HepG2 (cell line): ENCODE data around the gene TMEM269. TPM values are rescaled to one million over a fixed set of nuclear protein-coding genes. Genes with fewer than 3 reads are reported as not detected.

Experiments
- BCL3 ChIP-seq: sonication (generic); formaldehyde crosslinking; IDR thresholded peaks from 2 replicates; pipeline ENCODE4 v1.5.1; 2020; ENCODE audit warnings: mild to moderate bottlenecking, missing genetic modification reagents, moderate library complexity
- GATAD1 ChIP-seq: IDR thresholded peaks from 2 replicates; pipeline ENCODE4 v1.6.1; 2016; ENCODE audit warnings: missing genetic modification reagents, missing compliant biosample characterization
- GZF1 ChIP-seq: sonication (generic); formaldehyde crosslinking; IDR thresholded peaks from 2 replicates; pipeline ENCODE4 v1.5.1; 2020; ENCODE audit warnings: mild to moderate bottlenecking, missing genetic modification reagents
- HIC2 ChIP-seq: sonication (generic); formaldehyde crosslinking; IDR thresholded peaks from 2 replicates; pipeline ENCODE4 v1.9.0; 2022; ENCODE audit warnings: low read depth, missing genetic modification reagents
- HMG20A ChIP-seq: IDR thresholded peaks from 2 replicates; pipeline ENCODE4 v1.6.1; 2016; ENCODE audit warnings: borderline replicate concordance
- MYNN ChIP-seq: sonication (generic); formaldehyde crosslinking; IDR thresholded peaks from 2 replicates; pipeline ENCODE4 v1.4.0; 2020; ENCODE audit warnings: mild to moderate bottlenecking, low read depth, missing genetic modification reagents
- NAIF1 ChIP-seq: sonication (generic); formaldehyde crosslinking; IDR thresholded peaks from 2 replicates; pipeline ENCODE4 v1.5.0; 2020; ENCODE audit warnings: mild to moderate bottlenecking, missing genetic modification reagents, borderline replicate concordance
- PHF8 ChIP-seq: sonication (generic); formaldehyde crosslinking; IDR thresholded peaks from 2 replicates; pipeline ENCODE4 v1.5.0; 2020; ENCODE audit warnings: missing genetic modification reagents
- PLSCR1 ChIP-seq: sonication (generic); formaldehyde crosslinking; IDR thresholded peaks from 2 replicates; pipeline ENCODE4 v1.5.0; 2020; ENCODE audit warnings: missing genetic modification reagents, mild to moderate bottlenecking, borderline replicate concordance
- TAF15 ChIP-seq: fragments of 200-400 bp; formaldehyde crosslinking; IDR thresholded peaks from one replicate; pipeline ENCODE4 v1.6.1; 2018; ENCODE audit warnings: mild to moderate bottlenecking, low read depth, low read length; ENCODE audit not compliant: poor library complexity, severe bottlenecking
- TFAP4 ChIP-seq: sonication (generic); IDR thresholded peaks from 2 replicates; pipeline ENCODE4 v1.6.1; 2016; ENCODE audit warnings: low read depth, borderline replicate concordance
- ZBED4 ChIP-seq: sonication (generic); formaldehyde crosslinking; IDR thresholded peaks from 2 replicates; pipeline ENCODE4 v1.4.0; 2020; ENCODE audit warnings: missing genetic modification reagents, borderline replicate concordance
- ZBTB20 ChIP-seq: sonication (generic); formaldehyde crosslinking; IDR thresholded peaks from 2 replicates; pipeline ENCODE4 v1.8.1; 2023; ENCODE audit warnings: missing genetic modification reagents, low read depth, mild to moderate bottlenecking, borderline replicate concordance
- ZBTB3 ChIP-seq: sonication (generic); formaldehyde crosslinking; IDR thresholded peaks from 2 replicates; pipeline ENCODE4 v1.4.0; 2020; ENCODE audit warnings: low read depth, mild to moderate bottlenecking, moderate library complexity, missing genetic modification reagents, borderline replicate concordance
- ZFAT ChIP-seq: sonication (generic); formaldehyde crosslinking; conservative IDR thresholded peaks from 2 replicates; pipeline ENCODE4 v1.8.1; 2023; ENCODE audit warnings: missing genetic modification reagents, inconsistent platforms
- ZFP90 ChIP-seq: sonication (generic); formaldehyde crosslinking; IDR thresholded peaks from 2 replicates; pipeline ENCODE4 v1.8.0; 2022; ENCODE audit warnings: missing genetic modification reagents, mild to moderate bottlenecking, inconsistent platforms, borderline replicate concordance
- ZMAT3 ChIP-seq: sonication (generic); formaldehyde crosslinking; conservative IDR thresholded peaks from 2 replicates; pipeline ENCODE4 v1.7.0; 2021; ENCODE audit warnings: missing genetic modification reagents
- ZNF138 ChIP-seq: sonication (generic); formaldehyde crosslinking; IDR thresholded peaks from 2 replicates; pipeline ENCODE4 v1.5.0; 2020; ENCODE audit warnings: mild to moderate bottlenecking, low read depth, missing genetic modification reagents
- ZNF563 ChIP-seq: sonication (generic); formaldehyde crosslinking; IDR thresholded peaks from 2 replicates; pipeline ENCODE4 v1.8.0; 2022; ENCODE audit warnings: mild to moderate bottlenecking, moderate library complexity, missing genetic modification reagents
- ZNF720 ChIP-seq: sonication (generic); formaldehyde crosslinking; IDR thresholded peaks from 2 replicates; pipeline ENCODE4 v1.4.0; 2020; ENCODE audit warnings: missing genetic modification reagents
- polyA plus RNA-seq, 8 experiments: library from polyadenylated mRNA; depleted of rRNA in 3 of 8; stranded (reverse) in 7 of 8; unstranded in 1 of 8; fragments of >200 nt; fragmentation: Illumina TruSeq in 4 of 8; extraction: Trizol in 4 of 8; gene quantifications; 2 replicates each; pipeline versions ENCODE4 v1.2.1 to v1.2.3, GENCODE V29; 2011 to 2016; ENCODE audit warnings: low read depth in 4 of 8, missing spikeins in 1 of 8, mixed read lengths in 1 of 8; ENCODE audit not compliant: insufficient read depth in 1 of 8
- total RNA-seq, 5 experiments: library from RNA; depleted of rRNA; stranded (reverse); fragments of >200 nt; fragmentation: Illumina TruSeq; extraction: Trizol; gene quantifications; 2 replicates each; pipeline ENCODE4 v1.2.3, GENCODE V29; 2016; ENCODE audit warnings: low read depth in 1 of 5

TMEM269 gene
- total and polyA plus RNA-seq, 2 of the 13 experiments (the other 11 are each of a cell fraction or from before 2014, with no cell fraction given) = 0.15 to 0.21 TPM

- TF ChIP-seq HIC2 (no peak), ZBED4 (CRISPR knock-in tag) (peak; percentile 49; the same call in 1 of the 2 replicates), ZNF720 (no peak), ZNF563 (no peak), NAIF1 (CRISPR knock-in tag) (peak; percentile 21; the same call in 1 of the 2 replicates), HMG20A (no peak), GATAD1 (CRISPR knock-in tag) (peak; percentile 73), PLSCR1 (CRISPR knock-in tag) (no peak), TFAP4 (no peak), MYNN (no peak), ZNF138 (CRISPR knock-in tag) (no peak), ZBTB3 (CRISPR knock-in tag) (no peak), BCL3 (CRISPR knock-in tag) (0 out of 2 replicates have a peak, but pooled peaks have one; percentile 9), PHF8 (CRISPR knock-in tag) (peak; percentile 95), ZFP90 (no peak), GZF1 (no peak), ZFAT (CRISPR knock-in tag) (no peak), ZMAT3 (CRISPR knock-in tag) (no peak; the same call in 1 of the 2 replicates), ZBTB20 (CRISPR knock-in tag) (no peak), TAF15 (no peak)
These were observed 61.7 kb downstream of the TMEM269 start, which contains the start of gene ZNF691 (continued) for GRCh38 chr1:42846257-42847110.
